GM21360 (cell line): ENCODE measurements around the gene HECTD1.

Source experiments
- ATAC-seq: cut with Tn5 transposase; IDR thresholded peaks from one replicate; pipeline ENCODE4 v1.9.1; 2021; ENCODE audit warnings: mild to moderate bottlenecking, moderate library complexity; ENCODE audit not compliant: unreplicated experiment

The HECTD1 gene

GRCh38 chr14:31161274-31161673 is 46.3 kb downstream of the HECTD1 start:
- no peak for ATAC-seq

- no peak for ATAC-seq
These were observed 47.8 kb downstream of the HECTD1 start for GRCh38 chr14:31159682-31160296.

- ATAC-seq = no peak
These were observed 52.6 kb downstream of the HECTD1 start for GRCh38 chr14:31154956-31155355.

DNA sequence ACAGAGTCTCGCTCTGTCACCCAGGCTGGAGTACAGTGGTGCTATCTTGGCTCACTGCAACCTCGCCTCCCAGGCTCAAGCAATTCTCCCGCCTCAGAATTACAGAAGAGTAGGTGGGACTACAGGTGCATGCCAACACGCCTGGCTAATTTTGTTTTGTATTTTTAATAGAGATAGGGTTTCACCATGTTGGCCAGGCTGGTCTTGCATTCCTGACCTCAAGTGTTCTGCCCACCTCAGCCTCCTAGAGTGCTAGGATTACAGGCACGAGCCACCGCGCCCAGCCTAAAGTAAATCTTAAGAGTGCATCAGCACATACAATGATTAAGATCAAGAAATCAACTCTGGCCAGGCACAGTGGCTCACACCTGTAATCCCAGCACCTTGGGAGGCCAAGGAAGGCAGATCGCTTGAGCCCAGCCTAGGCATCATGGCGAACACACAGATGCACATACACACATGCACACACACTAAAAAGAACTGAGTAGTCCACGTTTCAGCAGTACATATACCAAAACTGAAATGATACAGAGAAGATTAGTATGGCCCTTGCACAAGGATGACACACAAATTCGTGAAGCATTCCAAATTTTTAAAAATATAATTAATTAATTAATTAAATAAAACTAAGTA is 65.0 kb downstream of the HECTD1 start:
- ATAC-seq = no peak

GRCh38 chr14:31139301-31139847 is 68.2 kb downstream of the HECTD1 start:
- ATAC-seq = no peak

GRCh38 chr14:31138301-31138700 is 69.3 kb downstream of the HECTD1 start:
- ATAC-seq = no peak

DNA sequence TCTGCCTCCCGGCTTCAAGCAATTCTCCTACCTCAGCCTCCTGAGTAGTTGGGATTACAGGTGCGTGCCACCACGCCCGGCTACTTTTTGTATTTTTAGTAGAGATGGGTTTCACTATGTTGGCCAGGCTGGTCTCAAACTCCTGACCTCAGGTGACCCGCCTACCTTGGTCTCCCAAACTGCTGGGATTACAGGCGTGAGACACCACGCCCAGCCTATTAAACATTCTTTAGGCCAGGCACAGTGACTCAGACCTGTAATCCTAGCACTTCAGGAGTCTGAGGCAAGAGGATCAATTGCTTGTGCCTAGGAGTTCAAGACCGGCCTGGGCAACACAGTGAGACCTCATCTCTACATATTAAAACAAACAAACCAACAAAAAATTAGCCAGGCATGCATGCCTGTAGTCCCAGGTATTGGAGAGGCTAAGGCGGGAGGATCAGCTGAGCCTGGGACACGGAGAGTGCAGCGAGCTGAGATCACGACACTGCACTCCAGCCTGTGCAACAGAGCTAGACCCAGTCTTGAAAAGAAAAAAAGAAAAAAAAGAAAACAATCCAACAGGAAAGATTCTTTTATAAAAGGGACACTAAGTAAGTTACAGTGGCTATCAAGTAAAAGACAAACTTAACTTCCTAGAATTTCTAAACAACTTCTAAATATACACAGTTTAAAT is 70.2 kb downstream of the HECTD1 start:
- no peak for ATAC-seq

GRCh38 chr14:31133133-31133532 is 74.5 kb downstream of the HECTD1 start:
- no peak for ATAC-seq

DNA sequence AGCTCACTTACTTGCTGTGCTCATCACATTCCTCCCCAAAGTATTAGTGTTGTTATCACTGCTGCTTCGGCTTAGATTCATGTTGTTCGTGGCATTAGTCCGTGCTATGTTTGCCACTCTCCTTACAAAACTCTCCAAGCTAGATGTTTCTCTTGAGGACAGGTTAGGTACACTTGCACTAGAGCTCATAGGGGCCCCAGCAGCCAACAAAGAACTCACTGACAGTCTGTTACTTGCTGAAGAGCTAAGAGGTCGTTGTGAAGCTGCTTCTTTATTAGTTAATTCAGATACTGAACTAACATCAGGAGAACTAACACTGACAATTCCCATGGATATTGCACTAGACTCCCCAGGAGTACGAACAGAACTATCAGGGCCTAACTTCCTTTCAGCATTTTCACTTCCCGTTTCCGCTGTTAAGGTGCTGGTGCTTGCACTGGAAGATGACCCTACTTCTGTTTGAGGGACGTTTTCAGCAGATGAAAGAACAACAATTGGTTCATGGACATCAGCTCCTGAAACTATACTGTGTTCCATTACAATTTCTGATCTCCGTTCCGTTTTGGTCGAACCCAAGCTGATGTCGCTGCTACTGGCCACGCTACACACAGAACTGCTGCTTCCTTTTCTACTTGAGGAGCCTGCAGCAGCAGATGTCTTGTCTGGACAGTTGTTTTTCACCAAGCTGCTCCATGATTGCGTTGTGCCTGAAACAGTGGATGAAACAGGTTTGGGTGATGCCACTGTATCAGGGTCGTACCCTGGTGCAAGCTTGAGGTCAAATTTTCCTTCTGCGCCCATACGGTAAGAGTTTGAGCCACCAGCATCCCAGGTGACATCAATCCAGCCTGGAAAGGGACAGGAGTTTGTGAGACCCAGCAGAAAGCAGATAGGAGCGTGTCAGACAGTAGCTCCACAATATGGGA is 78.7 kb downstream of the HECTD1 start:
- ATAC-seq = no peak

DNA sequence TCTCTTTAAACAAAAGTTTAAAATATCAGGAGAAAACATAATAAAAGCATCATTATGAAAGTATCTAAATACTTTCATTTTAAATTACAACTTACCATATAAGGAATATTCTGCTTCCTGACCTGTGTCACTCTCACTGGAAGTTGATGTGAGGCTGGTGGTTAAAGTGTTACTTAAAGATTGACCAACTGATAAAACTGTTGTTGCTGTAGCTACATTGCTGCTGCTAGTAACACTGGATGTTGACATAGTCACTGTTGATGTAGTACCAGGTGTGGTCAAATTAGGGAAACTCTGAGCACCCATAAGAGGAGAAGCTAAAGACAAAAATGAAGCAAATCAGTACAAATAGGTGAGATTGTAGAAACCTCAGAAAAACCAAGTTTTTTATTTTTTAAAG is 79.9 kb downstream of the HECTD1 start:
- ATAC-seq = no peak

- ATAC-seq = no peak
These were observed 80.9 kb downstream of the HECTD1 start for GRCh38 chr14:31126680-31127079.

DNA sequence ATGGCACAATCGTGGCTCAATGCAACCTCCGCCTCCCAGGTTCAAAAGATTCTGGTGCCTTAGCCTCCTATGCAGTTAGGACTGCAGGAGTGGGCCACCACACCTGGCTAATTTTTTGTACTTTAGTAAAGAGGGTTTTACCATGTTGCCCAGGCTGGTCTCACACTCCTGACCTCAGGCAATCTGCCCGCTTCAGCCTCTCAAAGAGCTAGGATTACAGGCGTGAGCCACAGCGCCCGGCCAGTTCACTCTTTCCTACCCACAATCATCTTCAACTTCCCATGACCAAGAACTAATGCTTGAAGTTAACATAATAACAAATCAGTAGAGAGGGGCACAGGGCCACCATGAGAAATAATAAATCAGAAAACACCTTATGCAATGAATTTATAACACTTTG is 82.4 kb downstream of the HECTD1 start:
- ATAC-seq = no peak

DNA sequence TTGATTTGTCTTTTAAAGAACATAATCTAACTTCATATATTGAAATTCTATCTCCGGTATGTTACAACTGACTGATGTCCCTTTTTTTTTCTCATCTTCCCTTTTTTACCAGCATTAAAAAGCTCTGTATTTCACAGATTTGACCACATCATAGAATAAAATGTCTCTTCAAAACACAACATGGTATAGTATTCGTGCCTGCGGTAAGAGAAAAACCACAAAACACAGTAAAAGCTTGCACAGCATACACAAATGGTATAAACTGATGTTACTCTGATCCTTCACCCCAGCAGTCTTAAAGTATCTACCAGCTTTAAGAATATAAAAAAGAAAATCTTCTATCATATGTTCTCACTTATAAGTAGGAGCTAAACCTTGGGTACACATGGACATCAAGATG is 83.4 kb downstream of the HECTD1 start:
- ATAC-seq = no peak

- ATAC-seq = no peak
These were observed 84.7 kb downstream of the HECTD1 start for GRCh38 chr14:31122921-31123320.

GRCh38 chr14:31122098-31122611 is 85.4 kb downstream of the HECTD1 start:
- no peak for ATAC-seq

DNA sequence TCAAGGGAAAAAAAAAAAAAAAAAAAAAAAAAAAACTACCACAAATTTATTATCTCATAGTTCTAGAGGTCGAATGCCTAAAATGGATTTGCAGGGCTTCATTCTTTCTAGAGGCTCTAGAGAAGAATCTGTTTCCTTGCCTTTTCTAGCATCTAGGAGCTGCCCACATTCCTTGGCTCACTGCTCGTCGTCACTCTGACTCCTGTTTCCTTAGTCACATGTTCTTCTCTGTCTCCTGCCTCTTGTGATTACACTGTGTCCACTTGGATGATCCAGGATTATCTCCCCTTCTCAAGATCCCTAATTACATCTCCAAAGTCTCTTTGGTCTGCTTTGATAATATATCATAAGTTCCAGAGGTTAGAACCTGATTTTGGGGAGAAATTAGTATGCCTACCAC is 88.7 kb downstream of the HECTD1 start:
- no peak for ATAC-seq

GRCh38 chr14:31113794-31114193 is 93.8 kb downstream of the HECTD1 start:
- no peak for ATAC-seq

DNA sequence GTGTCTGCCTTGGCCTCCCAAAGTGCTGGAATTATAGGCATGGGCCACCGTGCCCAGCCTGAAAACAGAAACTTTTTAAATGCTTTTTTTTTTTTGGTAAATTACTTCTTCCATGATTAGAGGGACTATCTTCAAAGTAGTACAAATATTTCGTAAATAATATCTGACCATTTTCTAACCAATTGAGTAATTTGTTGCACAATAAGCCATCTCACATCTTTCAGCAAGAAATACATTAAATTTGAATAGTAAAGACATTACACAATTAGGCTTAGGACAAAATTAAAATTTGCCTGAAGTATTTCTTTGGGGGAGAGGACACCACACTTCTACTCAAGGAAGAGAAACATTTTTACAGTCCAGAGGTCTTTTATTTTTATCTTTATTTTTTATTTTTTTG is 96.7 kb downstream of the HECTD1 start:
- no peak for ATAC-seq

- ATAC-seq = no peak
These were observed 98.3 kb downstream of the HECTD1 start for GRCh38 chr14:31109257-31109656.

DNA sequence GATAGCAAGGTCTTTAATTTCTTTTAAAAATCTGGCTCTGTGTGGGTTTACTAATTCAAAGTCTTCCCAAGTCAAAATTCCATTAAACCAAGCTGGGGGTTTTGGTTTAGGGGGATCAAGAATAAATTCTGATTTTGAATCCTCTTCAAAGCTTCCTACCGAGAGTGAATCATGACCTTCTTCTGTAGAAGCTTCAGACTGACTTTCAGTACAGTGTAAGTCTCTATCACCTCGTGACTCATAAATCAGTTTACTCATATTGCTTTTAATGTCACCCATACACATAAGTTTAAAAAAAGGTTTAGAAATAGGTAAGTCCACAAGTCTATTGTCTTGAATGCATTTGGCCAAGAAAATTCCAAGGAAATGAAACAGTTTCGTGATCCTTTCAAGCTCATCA is 100.8 kb downstream of the HECTD1 start:
- ATAC-seq = no peak

GRCh38 chr14:31097081-31097480 is 110.5 kb downstream of the HECTD1 start:
- ATAC-seq = no peak
